HL-60 (cell line): Measurements from ENCODE around the gene KANSL1.

ENCODE experiments used
- POLR2AphosphoS5 ChIP-seq: IDR thresholded peaks from 2 replicates; pipeline ENCODE4 v1.6.1; 2012; ENCODE audit warnings: low read depth
- TF ChIP-seq, protein P1 (sequence below): IDR thresholded peaks from 2 replicates; pipeline ENCODE4 v1.6.1; 2012; ENCODE audit warnings: low read depth; ENCODE audit not compliant: insufficient replicate concordance

DNA sequence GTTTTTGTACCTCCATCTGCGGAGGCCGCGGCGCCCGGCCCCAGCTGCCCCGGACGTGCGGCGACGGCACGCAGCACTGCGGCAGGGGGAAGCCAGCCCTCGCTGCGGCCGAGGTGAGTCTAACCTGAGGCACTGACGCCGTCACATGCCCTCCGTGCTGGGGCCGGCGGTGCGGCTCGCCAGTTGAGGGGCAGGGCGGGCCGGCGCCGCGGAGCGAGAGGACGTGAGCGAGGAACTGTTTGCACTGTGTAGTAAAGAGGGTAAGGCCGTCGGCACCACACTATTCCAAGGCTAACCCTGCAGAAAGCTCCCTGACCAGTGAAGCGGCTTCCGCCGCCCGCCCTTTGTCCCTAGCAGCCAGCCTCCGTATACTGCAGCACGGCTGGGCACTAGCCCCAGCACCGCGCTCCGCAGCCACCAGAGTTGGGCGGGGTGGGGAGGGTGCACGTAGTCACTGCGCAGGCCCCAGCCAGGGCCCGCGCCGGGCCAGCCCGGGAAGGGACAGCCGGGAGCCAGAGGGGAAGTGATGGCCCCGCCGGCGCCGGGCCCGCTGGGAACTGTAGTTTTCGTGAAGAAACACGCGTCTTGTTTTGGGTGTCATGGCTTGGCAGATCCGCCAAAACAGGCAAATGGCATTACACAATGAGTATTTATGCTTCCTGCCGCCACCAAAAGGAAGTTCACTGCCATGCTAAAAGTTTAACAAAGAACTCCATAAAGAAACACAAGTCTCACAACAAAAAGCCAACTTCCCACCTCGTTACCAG, 580 bp upstream of the KANSL1 start:
- TF ChIP-seq, protein P1, sequence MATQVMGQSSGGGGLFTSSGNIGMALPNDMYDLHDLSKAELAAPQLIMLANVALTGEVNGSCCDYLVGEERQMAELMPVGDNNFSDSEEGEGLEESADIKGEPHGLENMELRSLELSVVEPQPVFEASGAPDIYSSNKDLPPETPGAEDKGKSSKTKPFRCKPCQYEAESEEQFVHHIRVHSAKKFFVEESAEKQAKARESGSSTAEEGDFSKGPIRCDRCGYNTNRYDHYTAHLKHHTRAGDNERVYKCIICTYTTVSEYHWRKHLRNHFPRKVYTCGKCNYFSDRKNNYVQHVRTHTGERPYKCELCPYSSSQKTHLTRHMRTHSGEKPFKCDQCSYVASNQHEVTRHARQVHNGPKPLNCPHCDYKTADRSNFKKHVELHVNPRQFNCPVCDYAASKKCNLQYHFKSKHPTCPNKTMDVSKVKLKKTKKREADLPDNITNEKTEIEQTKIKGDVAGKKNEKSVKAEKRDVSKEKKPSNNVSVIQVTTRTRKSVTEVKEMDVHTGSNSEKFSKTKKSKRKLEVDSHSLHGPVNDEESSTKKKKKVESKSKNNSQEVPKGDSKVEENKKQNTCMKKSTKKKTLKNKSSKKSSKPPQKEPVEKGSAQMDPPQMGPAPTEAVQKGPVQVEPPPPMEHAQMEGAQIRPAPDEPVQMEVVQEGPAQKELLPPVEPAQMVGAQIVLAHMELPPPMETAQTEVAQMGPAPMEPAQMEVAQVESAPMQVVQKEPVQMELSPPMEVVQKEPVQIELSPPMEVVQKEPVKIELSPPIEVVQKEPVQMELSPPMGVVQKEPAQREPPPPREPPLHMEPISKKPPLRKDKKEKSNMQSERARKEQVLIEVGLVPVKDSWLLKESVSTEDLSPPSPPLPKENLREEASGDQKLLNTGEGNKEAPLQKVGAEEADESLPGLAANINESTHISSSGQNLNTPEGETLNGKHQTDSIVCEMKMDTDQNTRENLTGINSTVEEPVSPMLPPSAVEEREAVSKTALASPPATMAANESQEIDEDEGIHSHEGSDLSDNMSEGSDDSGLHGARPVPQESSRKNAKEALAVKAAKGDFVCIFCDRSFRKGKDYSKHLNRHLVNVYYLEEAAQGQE: peak; percentile 41
- TF ChIP-seq POLR2AphosphoS5: peak; percentile 79
